OCI-LY1 (cell line): ENCODE measurements around the gene BRD3.
A peak's percentile ranks its signal among the peaks of the same experiment; 100 is the strongest.

Experiments used
- CTCF ChIP-seq: fragments of 200-600 bp; sonication (generic), shearing (Covaris generic); IDR thresholded peaks from 2 replicates; pipeline ENCODE4 v1.5.1; 2017; ENCODE audit warnings: mild to moderate bottlenecking, antibody characterized with exemption, low read length, moderate library complexity, mixed read lengths
- EZH2 ChIP-seq: fragments of 200-600 bp; sonication (generic), shearing (Covaris generic); IDR thresholded peaks from 2 replicates; pipeline ENCODE4 v1.8.0; 2017; ENCODE audit warnings: borderline replicate concordance, mixed run types, mild to moderate bottlenecking, antibody characterized with exemption, low read length, moderate library complexity, mixed read lengths

GRCh38 chr9:133992780-133993634 is 74.8 kb downstream of the BRD3 start:
- peak; percentile 54 for TF ChIP-seq CTCF
- TF ChIP-seq EZH2, result no peak
